Skeletal muscle cell (primary cell): Measurements from ENCODE around the gene CCDC90B.
"Not testable (repeated sequence)": the region's sequence is repeated elsewhere in the genome, so short reads cannot be mapped to it uniquely, and the experiment has no call there.

ENCODE experiments used
- DNase-seq: peaks from one replicate; pipeline ENCODE4 v3.0.0-alpha.2; 2010; ENCODE audit warnings: low read depth
- H3K4me3 ChIP-seq: 2 replicates; pipeline ENCODE4 v1.5.1; 2011; ENCODE audit warnings: low read depth, mild to moderate bottlenecking, control low read depth, low read length, moderate library complexity

The CCDC90B gene

GRCh38 chr11:83285771-83286528 is at the start of gene CCDC90B:
Gene CCDC90B, minus strand, starts transcription at chr11:83286367. Its CDS starts 395 bp downstream, at chr11:83285972.
- H3K4me3 ChIP-seq = peak within 1 kb of the TSS; percentile 96
- peak; percentile 94 for DNase-seq

- H3K4me3 ChIP-seq = no peak overlapping the region
- no peak for DNase-seq
Measured at GRCh38 chr11:83335446-83336070, 49.4 kb upstream of the CCDC90B start.

GRCh38 chr11:83330303-83330702 is 44.1 kb upstream of the CCDC90B start:
- no peak for DNase-seq
- H3K4me3 ChIP-seq = no peak overlapping the region

DNA sequence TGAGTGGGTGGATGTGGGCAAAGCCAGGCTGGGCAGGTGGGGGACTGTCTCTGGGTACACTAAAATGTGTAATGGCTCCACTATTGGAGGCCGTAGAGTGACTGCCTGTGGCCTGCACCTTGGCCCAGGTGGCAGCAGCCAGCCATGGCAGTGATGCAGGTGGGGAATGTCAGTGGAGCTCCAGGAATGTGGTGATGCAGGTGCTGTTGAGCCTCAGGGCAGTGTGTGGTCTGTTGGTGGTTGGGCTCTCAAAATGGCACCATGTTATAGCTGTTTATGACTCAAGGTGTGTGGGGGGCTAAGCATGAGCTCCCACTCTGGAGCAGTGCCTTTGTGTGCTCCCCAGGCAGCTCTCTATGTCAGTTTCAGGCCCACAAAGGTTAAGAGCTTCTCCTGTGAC is 40.2 kb upstream of the CCDC90B start:
- H3K4me3 ChIP-seq = no peak overlapping the region
- DNase-seq = no peak

DNA sequence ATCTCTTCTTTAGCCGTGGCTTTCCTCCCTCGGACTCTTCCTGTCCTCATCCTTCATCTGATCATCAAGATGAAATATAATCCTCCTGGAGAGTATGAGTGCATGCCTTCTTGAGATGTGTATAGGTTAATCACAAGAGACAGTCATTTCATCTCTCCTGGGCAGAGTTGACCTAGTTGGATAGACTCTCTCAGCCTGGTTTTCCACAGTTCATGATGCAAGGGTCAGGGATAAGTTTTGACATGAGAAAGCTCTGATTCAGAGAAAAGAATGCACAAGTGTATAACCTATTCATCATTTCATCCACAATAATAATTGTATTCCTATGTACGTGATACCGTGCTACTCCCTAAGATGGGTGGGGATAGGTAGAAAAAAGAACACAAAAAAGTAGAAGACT is 33.2 kb upstream of the CCDC90B start:
- DNase-seq = no peak
- no peak overlapping the region for H3K4me3 ChIP-seq

DNA sequence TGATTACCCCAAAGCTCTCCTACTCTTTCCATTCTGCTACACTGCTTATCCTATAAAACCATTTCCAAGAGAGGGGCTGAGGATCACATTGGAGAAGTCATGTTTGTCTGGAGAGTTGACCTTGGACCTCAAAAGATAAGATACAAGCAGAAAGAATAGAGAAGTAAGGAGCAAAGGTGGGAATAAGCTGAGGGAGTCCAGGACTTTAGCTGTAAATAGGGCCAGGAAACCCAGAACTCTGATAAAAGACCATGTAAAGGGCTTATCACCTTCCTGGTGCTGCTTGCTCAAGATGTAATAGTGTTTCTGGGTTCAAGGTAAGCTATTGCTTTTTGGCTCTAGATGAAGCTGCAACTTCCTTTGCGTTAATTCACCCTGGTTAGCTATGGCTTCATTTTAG is 32.8 kb upstream of the CCDC90B start:
- no peak overlapping the region for H3K4me3 ChIP-seq

DNA sequence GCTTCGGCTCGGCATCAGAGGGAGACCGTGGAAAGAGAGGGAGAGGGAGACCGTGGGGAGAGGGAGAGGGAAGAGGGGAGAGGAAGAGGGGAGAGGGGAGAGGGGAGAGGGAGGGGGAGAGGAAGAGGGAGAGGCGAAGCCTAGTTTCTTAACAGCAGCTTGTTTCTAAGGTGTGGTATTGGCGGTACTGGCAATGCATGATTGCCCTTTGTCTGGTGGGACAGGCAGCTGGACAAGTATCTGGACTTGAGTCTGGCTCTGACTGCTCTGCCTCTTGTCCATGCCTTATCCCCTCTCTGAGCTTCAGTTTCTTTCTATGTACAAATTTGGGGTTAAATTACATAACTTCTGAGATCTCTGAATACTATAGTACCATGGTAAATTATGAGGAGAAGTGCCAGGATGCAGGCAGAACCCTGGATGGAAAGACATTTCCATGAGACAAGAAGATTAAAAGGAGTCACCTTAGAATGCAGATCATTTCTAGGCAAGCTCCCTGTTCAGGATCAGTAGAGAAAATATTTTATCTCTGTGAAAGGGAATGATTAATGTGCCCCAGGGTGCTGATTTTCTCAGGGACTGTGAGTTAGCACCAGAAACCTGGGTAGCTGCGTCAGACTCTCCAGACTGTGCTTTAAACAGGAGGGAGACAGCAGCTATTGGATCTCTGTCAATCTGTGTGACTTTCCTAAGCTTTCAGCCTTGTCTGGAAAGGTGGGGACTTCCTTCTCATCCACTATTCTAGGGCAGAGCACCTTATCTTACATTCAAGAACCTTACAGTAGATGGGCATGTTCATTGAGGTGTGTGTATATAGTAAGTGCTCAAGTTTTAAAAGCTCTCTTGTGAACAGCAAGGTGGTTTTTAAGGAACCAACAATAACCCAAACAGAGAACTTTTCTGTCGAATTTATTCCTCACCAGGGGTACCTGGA is 31.9 kb upstream of the CCDC90B start:
- no peak for DNase-seq

More for the DNA sequence above, 32.8 kb upstream of the CCDC90B start:
- DNase-seq = no peak

GRCh38 chr11:83316897-83317268 is 30.7 kb upstream of the CCDC90B start:
- not testable (repeated sequence) for H3K4me3 ChIP-seq

More for the DNA sequence above, 31.9 kb upstream of the CCDC90B start:
- H3K4me3 ChIP-seq = no peak overlapping the region

GRCh38 chr11:83316143-83316896 is 30.2 kb upstream of the CCDC90B start:
- not testable (repeated sequence) for H3K4me3 ChIP-seq, DNase-seq

More at GRCh38 chr11:83316897-83317268, 30.7 kb upstream of the CCDC90B start:
- DNase-seq = not testable (repeated sequence)

GRCh38 chr11:83312430-83312829 is 26.3 kb upstream of the CCDC90B start:
- H3K4me3 ChIP-seq = no peak overlapping the region

DNA sequence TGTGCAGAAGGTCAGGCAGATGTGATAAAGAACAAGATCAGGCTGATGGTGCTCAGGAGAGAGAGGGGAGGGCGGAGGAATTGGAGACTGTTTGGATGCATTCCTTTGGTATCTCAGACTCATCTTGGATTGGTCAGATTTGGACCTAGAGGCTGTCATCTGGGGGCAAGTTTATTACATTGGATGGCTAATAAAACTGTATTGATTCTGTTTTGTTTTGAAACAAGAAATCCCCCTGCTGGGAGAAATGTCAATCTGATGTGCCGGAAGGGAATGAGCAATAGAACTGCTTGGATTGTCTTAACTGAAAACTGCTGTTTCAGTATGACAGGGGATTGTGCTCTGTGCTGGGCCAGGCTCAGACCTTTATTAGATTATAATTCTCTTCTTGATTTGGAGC is 25.5 kb upstream of the CCDC90B start:
- no peak for DNase-seq
- no peak overlapping the region for H3K4me3 ChIP-seq

More at GRCh38 chr11:83312430-83312829, 26.3 kb upstream of the CCDC90B start:
- no peak for DNase-seq

DNA sequence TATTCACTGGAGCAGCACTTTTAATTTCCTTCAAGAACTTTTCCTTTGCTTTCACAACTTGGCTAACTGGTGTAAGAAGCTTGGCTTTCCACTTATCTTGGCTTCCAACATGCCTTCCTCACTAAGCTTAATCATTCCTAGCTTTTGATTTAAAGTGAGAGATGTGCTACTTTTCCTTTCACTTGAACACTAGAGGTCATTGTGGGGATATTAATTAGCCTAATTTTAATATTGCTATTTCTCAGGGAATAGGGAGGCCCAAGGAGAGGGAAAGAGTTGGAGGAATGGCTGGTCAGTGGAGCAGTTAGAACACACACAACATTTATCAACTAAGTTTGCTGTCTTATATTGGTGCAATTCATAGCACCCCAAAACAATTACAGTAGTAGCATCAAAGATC is 24.6 kb upstream of the CCDC90B start:
- H3K4me3 ChIP-seq = no peak overlapping the region
- DNase-seq = no peak

DNA sequence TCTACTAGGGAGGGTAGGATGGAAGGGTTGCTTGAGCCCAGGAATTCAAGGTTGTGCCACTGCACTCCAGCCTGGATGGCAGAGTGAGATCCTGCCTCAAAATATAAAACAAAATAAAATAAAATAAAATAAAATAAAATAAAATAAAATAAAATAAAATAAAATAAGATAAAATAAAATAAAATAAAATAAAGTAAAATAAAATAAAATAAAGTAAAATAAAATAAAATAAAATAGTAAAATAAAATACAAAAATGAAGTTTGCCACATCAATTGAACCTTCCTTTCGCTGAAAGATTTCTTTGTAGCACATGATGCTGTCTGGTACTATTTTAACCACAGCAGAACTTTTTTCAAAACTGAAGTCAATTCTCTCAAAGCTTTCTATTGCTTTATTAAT is 22.4 kb upstream of the CCDC90B start:
- DNase-seq, H3K4me3 ChIP-seq: not testable (repeated sequence)

DNA sequence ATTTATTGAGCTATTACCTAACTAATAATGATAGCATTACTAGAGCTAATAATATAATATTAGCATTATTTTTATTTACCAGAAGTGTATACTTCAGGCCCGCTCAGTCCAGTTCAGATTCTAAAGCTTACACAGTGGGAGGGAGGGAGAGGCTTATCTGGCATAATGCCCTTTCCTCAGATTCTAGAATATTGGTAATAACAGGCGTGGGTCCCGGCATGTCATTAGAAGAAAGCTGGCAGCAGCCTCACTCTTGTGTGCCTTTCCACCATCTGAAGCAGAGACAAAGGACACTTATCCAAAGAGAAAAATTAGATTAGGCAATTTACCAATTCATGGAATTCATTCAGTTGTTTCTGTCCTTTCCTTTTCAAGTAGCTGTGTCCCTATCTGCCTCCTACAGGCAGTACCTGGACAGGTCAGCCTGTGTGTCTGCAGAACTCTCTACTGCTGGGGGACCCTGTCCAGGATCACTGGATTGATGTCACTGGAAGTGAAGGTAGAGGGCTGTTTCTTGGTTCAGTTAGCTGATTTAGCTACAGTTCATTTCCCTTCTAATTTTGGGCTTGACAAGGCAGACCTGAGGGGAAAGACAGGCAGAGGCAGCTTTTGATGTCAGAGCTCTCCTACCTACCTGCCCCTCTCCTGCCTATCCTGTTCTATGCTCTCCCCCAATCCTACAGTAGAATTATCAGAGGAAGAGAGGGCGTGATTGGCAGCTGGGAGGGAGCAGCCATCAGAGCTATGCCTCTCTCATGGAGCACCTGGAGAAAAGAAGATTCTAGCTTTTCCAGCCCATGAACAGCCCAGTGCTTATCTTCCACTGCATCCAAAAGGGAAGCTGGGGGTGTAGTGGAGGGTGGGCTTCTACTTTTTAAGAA is 20.3 kb upstream of the CCDC90B start:
- H3K4me3 ChIP-seq = no peak overlapping the region
- no peak for DNase-seq

DNA sequence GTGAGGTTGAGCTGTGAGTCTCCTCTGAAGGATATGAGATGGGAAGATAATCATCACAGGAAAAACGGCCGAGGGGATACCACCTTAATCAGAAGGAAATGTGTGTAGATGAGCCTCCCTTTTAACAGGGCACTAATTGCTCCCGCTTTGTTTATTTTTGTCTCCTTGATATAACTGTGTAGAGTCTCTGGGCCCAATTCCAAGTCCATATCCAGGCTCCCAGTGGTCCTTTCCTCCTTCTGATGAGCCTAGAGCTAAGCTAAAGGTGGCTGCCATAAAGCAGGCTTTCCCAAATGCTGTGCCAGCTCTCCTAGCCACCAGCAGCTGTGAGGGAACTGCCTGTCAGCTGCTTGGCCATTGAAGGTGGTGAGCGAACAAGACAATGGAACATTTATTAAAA is 17.1 kb upstream of the CCDC90B start:
- no peak for DNase-seq
- H3K4me3 ChIP-seq = no peak overlapping the region

DNA sequence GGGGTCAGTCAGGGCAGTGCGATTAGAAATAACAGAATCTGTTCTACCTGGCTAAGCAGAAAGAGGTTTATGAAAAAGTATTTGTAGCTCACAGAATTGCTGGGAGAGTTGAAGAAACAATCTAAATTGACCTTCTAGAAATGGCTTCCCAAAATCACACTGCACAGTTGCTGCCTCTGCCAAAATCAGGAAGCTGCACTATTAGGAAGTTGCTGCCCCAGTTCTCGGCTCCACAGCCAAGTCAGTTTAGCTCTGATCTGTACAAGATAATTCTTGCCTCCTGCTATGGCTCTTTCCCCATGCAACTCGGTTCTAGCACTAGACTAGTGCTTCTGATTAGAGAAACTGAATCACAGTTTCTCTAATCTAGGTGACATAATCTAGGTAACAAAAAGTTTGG is 16.0 kb upstream of the CCDC90B start:
- no peak for DNase-seq
- no peak overlapping the region for H3K4me3 ChIP-seq

- no peak overlapping the region for H3K4me3 ChIP-seq
- DNase-seq = no peak
Measured at GRCh38 chr11:83299681-83300080, 13.5 kb upstream of the CCDC90B start.

GRCh38 chr11:83294208-83294607 is 8.0 kb upstream of the CCDC90B start:
- DNase-seq = no peak
- H3K4me3 ChIP-seq = no peak overlapping the region

GRCh38 chr11:83293457-83293774 is 7.2 kb upstream of the CCDC90B start:
- no peak overlapping the region for H3K4me3 ChIP-seq
- DNase-seq = no peak
